IPS-20b (cell line): ENCODE measurements around the gene NAALADL2.

Source experiments
- H3K27ac ChIP-seq: one replicate; pipeline ENCODE4 v1.5.1; 2013; ENCODE audit warnings: low read length
- H3K27me3 ChIP-seq: 2 replicates; pipeline ENCODE4 v1.6.1; 2013; ENCODE audit warnings: mild to moderate bottlenecking, low read length, inconsistent platforms; ENCODE audit not compliant: insufficient read depth
- H3K36me3 ChIP-seq: 2 replicates; pipeline ENCODE4 v1.6.1; 2013; ENCODE audit warnings: low read depth, mild to moderate bottlenecking, inconsistent platforms, low read length, moderate library complexity; ENCODE audit not compliant: insufficient read depth
- H3K4me1 ChIP-seq: 2 replicates; pipeline ENCODE4 v1.6.1; 2013; ENCODE audit warnings: mild to moderate bottlenecking, control low read depth, inconsistent platforms, low read length, moderate library complexity; ENCODE audit not compliant: insufficient read depth
- H3K4me3 ChIP-seq: 2 replicates; pipeline ENCODE4 v1.5.1; 2013; ENCODE audit warnings: mild to moderate bottlenecking, low read length, inconsistent platforms
- H3K9ac ChIP-seq: 2 replicates; pipeline ENCODE4 v1.6.1; 2013; ENCODE audit warnings: low read depth, mild to moderate bottlenecking, inconsistent platforms, low read length, moderate library complexity
- H3K9me3 ChIP-seq: 2 replicates; pipeline ENCODE4 v1.6.1; 2013; ENCODE audit warnings: mild to moderate bottlenecking, low read depth, low read length, inconsistent platforms; ENCODE audit not compliant: insufficient read depth

NAALADL2 gene

GRCh38 chr3:175304404-175304803 is 445.3 kb downstream of the NAALADL2 start:
- H3K36me3 ChIP-seq = no peaks in the 10 kb centered on the region
- no peaks in the 10 kb centered on the region for H3K27me3 ChIP-seq
- no peak overlapping the region for H3K4me3 ChIP-seq
- no peaks in the 10 kb centered on the region; the same call in 1 of the 2 replicates for H3K9me3 ChIP-seq
- H3K9ac ChIP-seq = no peak overlapping the region
- H3K27ac ChIP-seq = no peak overlapping the region
- no peaks in the 10 kb centered on the region for H3K4me1 ChIP-seq

GRCh38 chr3:175307642-175308041 is 448.5 kb downstream of the NAALADL2 start:
- H3K9ac ChIP-seq = no peak overlapping the region
- H3K9me3 ChIP-seq = no peaks in the 10 kb centered on the region
- H3K27ac ChIP-seq = no peak overlapping the region

GRCh38 chr3:175308097-175308496 is 449.0 kb downstream of the NAALADL2 start:
- Histone ChIP-seq H3K27me3 (no peaks in the 10 kb centered on the region), H3K4me1 (no peaks in the 10 kb centered on the region), H3K4me3 (no peak overlapping the region), H3K9ac (no peak overlapping the region), H3K9me3 (no peaks in the 10 kb centered on the region), H3K36me3 (no peaks in the 10 kb centered on the region), H3K27ac (no peak overlapping the region)

More at GRCh38 chr3:175307642-175308041, 448.5 kb downstream of the NAALADL2 start:
- Histone ChIP-seq H3K36me3 (no peaks in the 10 kb centered on the region), H3K27me3 (no peaks in the 10 kb centered on the region), H3K4me3 (no peak overlapping the region), H3K4me1 (no peaks in the 10 kb centered on the region)

- Histone ChIP-seq H3K27ac (no peak overlapping the region), H3K9me3 (no peaks in the 10 kb centered on the region)
Observed at GRCh38 chr3:175310046-175310445, 450.9 kb downstream of the NAALADL2 start.

DNA sequence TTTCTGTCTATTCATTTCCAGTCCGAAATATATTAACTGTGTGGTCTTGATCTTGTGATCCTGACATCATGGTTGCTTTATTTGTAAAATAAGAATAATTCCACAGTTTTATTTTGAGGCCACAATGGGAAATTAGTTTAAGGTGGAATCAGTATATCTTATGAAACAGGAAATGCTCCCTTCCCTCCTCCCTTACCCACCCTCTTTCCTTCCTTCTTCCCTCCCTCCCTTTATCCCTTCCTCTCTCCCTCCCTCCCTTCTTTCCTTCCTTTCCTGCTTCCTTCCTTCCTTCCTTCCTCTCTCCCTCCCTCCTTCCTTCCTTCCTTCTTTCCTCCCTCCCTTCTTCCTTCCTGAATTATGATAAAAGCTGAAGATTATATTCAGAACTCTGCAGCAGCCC is 452.3 kb downstream of the NAALADL2 start:
- no peak overlapping the region for H3K4me3 ChIP-seq

More at GRCh38 chr3:175310046-175310445, 450.9 kb downstream of the NAALADL2 start:
- Histone ChIP-seq H3K4me1 (no peaks in the 10 kb centered on the region), H3K9ac (no peak overlapping the region), H3K4me3 (no peak overlapping the region), H3K27me3 (no peaks in the 10 kb centered on the region), H3K36me3 (no peaks in the 10 kb centered on the region)

DNA sequence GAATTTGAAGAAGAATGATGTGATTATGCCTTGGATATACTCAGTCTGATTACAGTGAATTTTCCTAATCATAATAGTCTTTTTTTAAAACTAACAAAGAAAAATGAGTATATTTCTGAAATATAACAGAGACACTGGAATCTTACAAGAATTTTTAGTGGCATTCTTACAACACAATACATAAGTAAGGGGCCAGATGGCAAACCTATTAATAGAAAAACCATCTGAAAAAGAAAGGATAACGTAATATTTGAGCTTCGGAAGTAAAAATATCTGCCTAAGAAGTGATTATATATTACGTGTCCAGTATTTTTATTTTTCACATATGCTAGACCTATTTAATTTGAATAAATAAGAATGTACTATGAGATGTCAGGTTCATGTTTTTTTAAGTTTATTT is 452.8 kb downstream of the NAALADL2 start:
- Histone ChIP-seq H3K4me1 (no peaks in the 10 kb centered on the region), H3K4me3 (no peak overlapping the region), H3K27ac (no peak overlapping the region), H3K27me3 (no peaks in the 10 kb centered on the region), H3K36me3 (no peaks in the 10 kb centered on the region), H3K9ac (no peak overlapping the region), H3K9me3 (no peaks in the 10 kb centered on the region)

More for the DNA sequence above, 452.3 kb downstream of the NAALADL2 start:
- no peaks in the 10 kb centered on the region for H3K27me3 ChIP-seq
- H3K27ac ChIP-seq = no peak overlapping the region
- H3K36me3 ChIP-seq = no peaks in the 10 kb centered on the region
- H3K9me3 ChIP-seq = no peaks in the 10 kb centered on the region
- no peaks in the 10 kb centered on the region for H3K4me1 ChIP-seq
- H3K9ac ChIP-seq = no peak overlapping the region

DNA sequence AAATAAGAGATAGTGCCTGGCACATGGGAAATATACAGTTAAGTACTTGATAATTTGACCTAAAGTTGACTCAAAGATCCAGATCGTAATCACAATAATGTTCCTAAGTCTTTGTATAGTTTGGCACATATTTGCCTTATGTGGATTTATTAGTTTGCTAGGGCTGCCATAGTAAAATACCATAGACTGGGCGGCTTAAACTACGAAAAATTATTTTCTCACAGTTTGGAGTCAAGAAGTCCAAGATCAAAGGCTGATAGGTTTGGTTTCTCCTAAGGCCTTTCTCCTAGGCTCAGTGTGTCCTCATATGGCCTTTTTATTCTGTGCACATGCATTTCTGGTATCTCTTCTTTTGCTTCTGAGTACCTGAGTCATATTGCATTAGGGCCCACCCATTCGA is 453.7 kb downstream of the NAALADL2 start:
- H3K9me3 ChIP-seq = no peaks in the 10 kb centered on the region
- no peak overlapping the region for H3K9ac ChIP-seq
- no peak overlapping the region for H3K4me3 ChIP-seq
- no peak overlapping the region for H3K27ac ChIP-seq
- H3K36me3 ChIP-seq = no peaks in the 10 kb centered on the region
- no peaks in the 10 kb centered on the region for H3K27me3 ChIP-seq
- H3K4me1 ChIP-seq = no peaks in the 10 kb centered on the region

DNA sequence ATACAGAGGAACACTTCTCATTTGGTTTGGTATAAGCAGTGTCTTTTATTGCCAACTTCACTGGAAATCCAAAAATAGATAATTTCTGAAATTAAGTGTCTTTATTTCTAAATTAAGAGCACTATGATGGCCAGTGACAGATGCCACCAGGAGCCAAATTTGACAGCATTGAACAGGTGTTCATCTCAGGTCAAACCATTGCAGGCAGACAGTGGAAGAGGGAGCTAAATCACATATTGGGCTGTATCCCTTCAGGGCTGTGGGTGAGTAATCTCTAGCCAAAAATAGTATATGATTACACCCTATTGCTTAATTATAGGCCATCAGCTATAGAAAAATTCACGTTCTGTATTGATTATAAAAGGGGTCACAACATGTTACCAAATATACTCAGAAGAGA is 457.7 kb downstream of the NAALADL2 start:
- no peak overlapping the region for H3K9ac ChIP-seq
- H3K9me3 ChIP-seq = no peaks in the 10 kb centered on the region
- no peaks in the 10 kb centered on the region for H3K36me3 ChIP-seq
- no peak overlapping the region for H3K27ac ChIP-seq
- H3K4me1 ChIP-seq = no peaks in the 10 kb centered on the region
- H3K27me3 ChIP-seq = no peaks in the 10 kb centered on the region
- no peak overlapping the region for H3K4me3 ChIP-seq

DNA sequence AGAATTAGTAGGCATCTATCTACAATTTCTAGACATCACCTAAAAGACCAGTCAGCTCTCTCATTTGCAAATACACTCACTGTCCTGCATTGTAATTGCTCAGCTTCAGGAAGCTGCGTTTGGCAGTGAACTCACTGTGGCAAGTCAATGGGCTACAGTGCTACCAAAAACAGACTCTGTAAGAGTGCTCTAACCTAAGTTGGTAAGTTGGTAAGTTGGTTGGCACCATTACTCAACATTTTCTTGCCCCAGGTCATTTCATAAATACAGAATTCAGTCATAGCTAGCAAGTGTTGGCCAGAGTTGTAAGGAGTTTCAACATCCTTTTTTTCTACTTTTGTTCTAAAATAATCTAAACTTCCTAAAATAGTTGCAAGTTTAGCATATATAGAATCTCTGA is 466.3 kb downstream of the NAALADL2 start:
- no peaks in the 10 kb centered on the region for H3K4me1 ChIP-seq
- no peaks in the 10 kb centered on the region for H3K9me3 ChIP-seq
- no peaks in the 10 kb centered on the region for H3K36me3 ChIP-seq
- no peak overlapping the region for H3K9ac ChIP-seq
- H3K27ac ChIP-seq = no peak overlapping the region
- H3K4me3 ChIP-seq = no peak overlapping the region
- H3K27me3 ChIP-seq = no peaks in the 10 kb centered on the region

- no peaks in the 10 kb centered on the region for H3K36me3 ChIP-seq
- no peak overlapping the region for H3K27ac ChIP-seq
- no peaks in the 10 kb centered on the region for H3K4me1 ChIP-seq
- no peak overlapping the region for H3K9ac ChIP-seq
- H3K27me3 ChIP-seq = no peaks in the 10 kb centered on the region
- H3K4me3 ChIP-seq = no peak overlapping the region
- H3K9me3 ChIP-seq = no peaks in the 10 kb centered on the region
Observed at GRCh38 chr3:175326041-175326440, 466.9 kb downstream of the NAALADL2 start.

GRCh38 chr3:175329373-175329772 is 470.2 kb downstream of the NAALADL2 start:
- H3K4me1 ChIP-seq = no peaks in the 10 kb centered on the region
- H3K36me3 ChIP-seq = no peaks in the 10 kb centered on the region
- H3K9ac ChIP-seq = no peak overlapping the region
- H3K9me3 ChIP-seq = no peaks in the 10 kb centered on the region
- H3K27me3 ChIP-seq = no peaks in the 10 kb centered on the region
- no peak overlapping the region for H3K4me3 ChIP-seq
- H3K27ac ChIP-seq = no peak overlapping the region

GRCh38 chr3:175335229-175335628 is 476.1 kb downstream of the NAALADL2 start:
- Histone ChIP-seq H3K9me3 (no peaks in the 10 kb centered on the region), H3K27me3 (no peaks in the 10 kb centered on the region), H3K9ac (no peak overlapping the region), H3K27ac (no peak overlapping the region), H3K36me3 (no peaks in the 10 kb centered on the region), H3K4me3 (no peak overlapping the region), H3K4me1 (peaks cover 5% of the 10 kb centered on the region; the same call in 1 of the 2 replicates)
